ENCODE results near the gene PCYT2. TPM values are rescaled to one million over a fixed set of nuclear protein-coding genes. Genes with fewer than 3 reads are reported as not detected.
"Not testable (repeated sequence)": the region's sequence is repeated elsewhere in the genome, so short reads cannot be mapped to it uniquely, and the experiment has no call there.

Gene PCYT2
- total RNA-seq, 4 donors from 2014 or later = 27.4 to 38.7 (median 33.3) TPM

DNA sequence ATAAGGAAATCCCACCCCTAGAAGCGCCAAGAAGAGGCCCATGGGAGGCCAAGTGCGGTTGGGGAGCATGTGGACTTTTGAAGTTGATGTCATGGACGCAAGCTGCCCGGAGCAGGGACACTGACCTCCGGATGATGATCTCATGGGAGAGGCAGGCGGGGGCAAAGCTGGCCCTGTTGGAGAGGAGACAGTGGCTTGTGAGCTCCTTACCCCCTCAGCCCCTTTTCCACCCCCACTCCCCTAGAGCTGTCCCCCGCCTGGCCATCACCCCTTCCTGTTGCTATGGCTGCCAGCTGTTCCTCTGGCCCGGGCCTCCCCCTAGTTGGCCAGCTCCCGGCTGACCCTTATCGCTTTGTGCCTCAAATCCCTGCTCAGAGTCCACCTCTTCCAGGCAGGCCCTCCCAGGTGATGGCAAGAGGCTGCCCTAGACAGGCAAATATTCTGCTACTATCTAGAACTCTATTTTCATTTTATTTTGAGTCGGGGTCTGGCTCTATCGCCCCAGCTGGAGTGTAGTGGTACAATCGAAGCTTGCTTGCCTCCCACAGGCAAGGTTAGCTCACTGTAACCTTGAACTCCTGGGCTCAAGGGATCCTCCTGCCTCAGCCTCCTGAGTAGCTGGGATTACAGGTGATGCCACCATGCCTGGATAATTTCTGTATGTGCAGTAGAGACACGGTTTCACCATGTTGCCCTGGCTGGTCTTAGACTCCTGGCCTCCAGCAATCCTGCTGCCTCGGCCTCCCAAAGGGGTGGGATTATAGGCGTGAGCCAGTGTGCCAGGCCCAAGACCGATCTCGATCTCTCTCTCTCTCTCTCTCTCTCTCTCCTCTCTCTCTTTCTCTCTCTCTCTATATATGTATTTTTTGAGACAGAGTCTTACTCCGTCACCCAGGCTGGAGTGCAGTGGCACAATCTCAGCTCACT lies 43.2 kb upstream of the PCYT2 start:
- no peaks in the 10 kb centered on the region for H3K36me3 ChIP-seq
- no peak overlapping the region for H3K27ac ChIP-seq (replicated peaks in 1 of 4)
- peaks cover 0 to 72% (median 19%) of the 10 kb centered on the region in 4 donors for H3K27me3 ChIP-seq
- TF ChIP-seq POLR2AphosphoS5 (IDR thresholded peaks at IDR 0.05) = no peak
- H3K4me1 ChIP-seq = peaks cover 4% of the 10 kb centered on the region in 4 donors
- intact Hi-C loops (cut with DNase I) = loop anchor here (10.0 kb wide), 1 partner anchor 200 kb away; no protein-coding TSS in a partner anchor
- no peak overlapping the region for H3K4me3 ChIP-seq
- H3K9me3 ChIP-seq = no peaks in the 10 kb centered on the region
- no peak for DNase-seq (ENCODE audit: extremely low spot score)
- 78% methylated on average over 19 of the region's 19 CpGs for WGBS

DNA sequence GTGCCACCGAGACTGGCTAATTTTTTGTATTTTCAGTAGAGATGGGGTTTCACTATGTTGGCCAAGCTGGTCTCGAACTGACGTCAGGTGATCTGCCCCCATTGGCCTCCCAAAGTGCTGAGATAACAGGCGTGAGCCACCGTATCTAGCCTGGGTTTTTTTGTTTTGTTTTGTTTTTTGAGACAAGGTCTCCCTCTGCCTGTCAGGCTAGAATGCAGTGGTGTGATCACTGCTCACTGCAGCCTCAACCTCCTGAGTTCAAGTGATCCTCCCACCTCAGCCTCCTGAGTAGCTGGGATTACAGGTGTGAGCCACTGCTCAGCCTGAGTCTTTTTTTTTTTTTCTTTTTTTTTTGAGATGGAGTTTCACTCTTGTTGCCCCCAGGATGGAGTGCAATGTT lies 42.2 kb upstream of the PCYT2 start:
- not testable (repeated sequence) for H3K9me3 ChIP-seq; H3K36me3 ChIP-seq; H3K27ac ChIP-seq (replicated peaks in 1 of 4); H3K4me1 ChIP-seq; DNase-seq (ENCODE audit: extremely low spot score); H3K4me3 ChIP-seq
- intact Hi-C loops (cut with DNase I) = loop anchor here (10.0 kb wide), 1 partner anchor 201 kb away; no protein-coding TSS in a partner anchor
- 77% methylated on average over 5 of the region's 5 CpGs for WGBS
- H3K27me3 ChIP-seq = peaks cover 0 to 62% (median 10%) of the 10 kb centered on the region in 4 donors

DNA sequence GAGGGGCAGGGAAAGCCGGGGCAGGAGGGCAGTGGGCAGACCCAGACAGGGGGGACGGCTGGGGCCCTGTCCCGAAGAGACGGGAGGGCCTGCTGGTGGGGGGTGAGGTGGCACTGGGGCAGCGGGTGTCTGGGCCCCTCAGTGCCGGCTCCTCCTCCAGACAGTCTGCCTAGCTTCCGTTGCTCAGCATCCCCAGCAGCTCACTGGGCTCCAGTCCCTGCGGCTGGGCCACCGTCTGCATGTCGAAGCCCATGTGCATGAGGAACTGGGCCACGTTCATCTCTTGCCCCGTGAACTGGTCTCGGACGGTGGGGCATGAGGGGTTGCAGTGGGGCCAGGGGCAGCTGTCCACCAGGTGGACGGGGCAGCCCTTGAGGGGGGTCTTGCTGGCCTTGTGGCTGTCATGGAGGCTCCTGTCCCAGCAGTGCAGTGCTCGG lies 41.6 kb upstream of the PCYT2 start:
- TF ChIP-seq POLR2AphosphoS5 (IDR thresholded peaks at IDR 0.05) (no peak), EP300 (IDR thresholded peaks at IDR 0.05) (no peak), POLR2A (IDR thresholded peaks at IDR 0.05; ENCODE audit: low read depth) (no peak)
- TF ChIP-seq, protein P1, sequence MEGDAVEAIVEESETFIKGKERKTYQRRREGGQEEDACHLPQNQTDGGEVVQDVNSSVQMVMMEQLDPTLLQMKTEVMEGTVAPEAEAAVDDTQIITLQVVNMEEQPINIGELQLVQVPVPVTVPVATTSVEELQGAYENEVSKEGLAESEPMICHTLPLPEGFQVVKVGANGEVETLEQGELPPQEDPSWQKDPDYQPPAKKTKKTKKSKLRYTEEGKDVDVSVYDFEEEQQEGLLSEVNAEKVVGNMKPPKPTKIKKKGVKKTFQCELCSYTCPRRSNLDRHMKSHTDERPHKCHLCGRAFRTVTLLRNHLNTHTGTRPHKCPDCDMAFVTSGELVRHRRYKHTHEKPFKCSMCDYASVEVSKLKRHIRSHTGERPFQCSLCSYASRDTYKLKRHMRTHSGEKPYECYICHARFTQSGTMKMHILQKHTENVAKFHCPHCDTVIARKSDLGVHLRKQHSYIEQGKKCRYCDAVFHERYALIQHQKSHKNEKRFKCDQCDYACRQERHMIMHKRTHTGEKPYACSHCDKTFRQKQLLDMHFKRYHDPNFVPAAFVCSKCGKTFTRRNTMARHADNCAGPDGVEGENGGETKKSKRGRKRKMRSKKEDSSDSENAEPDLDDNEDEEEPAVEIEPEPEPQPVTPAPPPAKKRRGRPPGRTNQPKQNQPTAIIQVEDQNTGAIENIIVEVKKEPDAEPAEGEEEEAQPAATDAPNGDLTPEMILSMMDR (IDR thresholded peaks at IDR 0.05) = no peak
- WGBS = 72% methylated on average over 12 of the region's 16 CpGs
- H3K4me1 ChIP-seq = no peaks in the 10 kb centered on the region
- H3K27me3 ChIP-seq = peaks cover 0 to 56% (median 6%) of the 10 kb centered on the region in 4 donors
- no peaks in the 10 kb centered on the region for H3K9me3 ChIP-seq
- no peak overlapping the region for H3K27ac ChIP-seq (replicated peaks in 1 of 4)
- no peaks in the 10 kb centered on the region for H3K36me3 ChIP-seq
- no peak overlapping the region for H3K4me3 ChIP-seq
- intact Hi-C loops (cut with DNase I) = loop anchor here (10.0 kb wide), 1 partner anchor 202 kb away; no protein-coding TSS in a partner anchor
- DNase-seq (ENCODE audit: extremely low spot score) = no peak

DNA sequence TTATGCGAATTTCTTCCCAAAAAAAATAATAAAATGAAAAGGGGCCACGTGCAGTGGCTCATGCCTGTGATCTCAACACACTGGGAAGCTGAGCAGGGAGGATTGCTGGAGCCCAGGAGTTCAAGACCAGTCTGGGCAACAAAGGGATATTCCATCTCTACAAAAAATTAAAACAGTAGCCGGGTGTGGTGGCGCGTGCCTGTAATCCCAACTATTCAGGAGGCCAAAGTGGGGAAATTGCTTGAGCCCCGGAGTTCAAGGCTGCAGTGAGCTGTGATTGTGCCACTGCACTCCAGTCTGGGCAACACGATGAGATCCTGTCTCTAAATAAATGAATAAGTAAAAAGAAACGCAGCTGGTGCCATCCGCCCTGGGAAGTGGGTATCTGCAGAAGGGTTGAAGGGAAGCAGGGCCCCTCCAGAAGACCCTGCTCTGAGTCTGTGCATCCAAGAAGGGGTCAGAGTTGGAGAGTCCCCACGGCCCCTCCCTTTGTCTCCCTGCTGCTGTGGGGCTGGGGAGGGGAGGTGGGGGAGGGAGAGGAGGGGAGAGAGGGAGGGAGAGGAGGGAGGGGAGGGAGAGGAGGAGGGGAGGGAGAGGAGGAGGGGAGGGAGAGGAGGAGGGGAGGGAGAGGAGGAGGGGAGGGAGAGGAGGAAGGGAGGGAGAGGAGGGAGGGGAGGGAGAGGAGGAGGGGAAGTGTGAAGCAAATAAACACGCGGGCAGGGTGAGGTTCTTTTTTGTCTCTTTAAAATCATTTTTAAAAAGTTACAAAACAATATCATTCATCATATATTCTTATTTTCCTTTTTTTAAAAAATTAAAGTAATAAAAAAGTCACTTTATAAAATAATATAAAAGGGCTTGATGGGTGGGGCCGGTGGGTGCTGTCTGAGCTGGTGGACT lies 40.8 kb upstream of the PCYT2 start:
- Histone ChIP-seq H3K4me1 (no peaks in the 10 kb centered on the region), H3K27ac (replicated peaks in 1 of 4) (no peak overlapping the region), H3K36me3 (no peaks in the 10 kb centered on the region), H3K27me3 (peaks cover 0 to 48% (median 5%) of the 10 kb centered on the region in 4 donors), H3K9me3 (no peaks in the 10 kb centered on the region), H3K4me3 (no peak overlapping the region)
- TF ChIP-seq POLR2AphosphoS5 (IDR thresholded peaks at IDR 0.05) (no peak), EP300 (IDR thresholded peaks at IDR 0.05) (no peak), POLR2A (IDR thresholded peaks at IDR 0.05; ENCODE audit: low read depth) (no peak)
- TF ChIP-seq, protein P1 (IDR thresholded peaks at IDR 0.05) = no peak
- 55% methylated on average over 12 of the region's 13 CpGs for WGBS
- intact Hi-C loops (cut with DNase I) = loop anchor here (10.0 kb wide), 1 partner anchor 203 kb away; no protein-coding TSS in a partner anchor
- DNase-seq (ENCODE audit: extremely low spot score) = no peak

DNA sequence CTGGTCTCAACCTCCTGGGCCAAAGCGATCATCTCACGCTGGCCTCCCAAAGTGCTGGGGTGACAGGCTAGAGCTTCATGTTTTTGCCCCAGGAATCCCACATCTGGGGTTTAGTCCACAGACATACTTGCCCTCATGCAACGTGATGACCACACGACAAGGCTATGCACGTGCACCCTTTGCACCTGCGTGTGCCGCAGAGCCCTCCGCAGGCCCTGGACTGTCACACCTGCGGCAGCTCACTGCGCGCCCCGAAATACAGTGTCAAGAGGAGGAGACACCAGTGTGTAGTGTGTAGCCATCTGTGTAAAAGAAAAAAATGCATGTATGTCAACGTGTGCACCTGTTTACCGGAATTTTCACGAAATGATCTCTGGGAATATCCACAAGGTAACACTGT lies 39.3 kb upstream of the PCYT2 start:
- intact Hi-C loops (cut with DNase I) = loop anchor here (10.0 kb wide), 1 partner anchor 204 kb away; no protein-coding TSS in a partner anchor
- no peak for DNase-seq (ENCODE audit: extremely low spot score)
- H3K9me3 ChIP-seq = no peaks in the 10 kb centered on the region
- H3K27me3 ChIP-seq = peaks cover 0 to 35% (median 3%) of the 10 kb centered on the region in 4 donors
- no peaks in the 10 kb centered on the region for H3K4me1 ChIP-seq
- no peaks in the 10 kb centered on the region for H3K36me3 ChIP-seq
- WGBS = 90% methylated on average over 15 of the region's 15 CpGs
- H3K4me3 ChIP-seq = no peak overlapping the region
- no peak overlapping the region for H3K27ac ChIP-seq (replicated peaks in 1 of 4)
- TF ChIP-seq EP300 (IDR thresholded peaks at IDR 0.05) (no peak), POLR2AphosphoS5 (IDR thresholded peaks at IDR 0.05) (no peak), POLR2A (IDR thresholded peaks at IDR 0.05; ENCODE audit: low read depth) (no peak)
- TF ChIP-seq, protein P1 (IDR thresholded peaks at IDR 0.05) = no peak

Data from esophagus muscularis mucosa (tissue), 4 donors.